Adrenal gland (tissue), 12 donors: ENCODE data around the gene RNU6-1. TPM values are rescaled to one million over a fixed set of nuclear protein-coding genes. Genes with fewer than 3 reads are reported as not detected.

Experiments used
- DNase-seq, 7 donors: peaks; one replicate each; pipeline ENCODE4 v3.0.0-alpha.2; 2019 to 2020
- H3K27ac ChIP-seq, 5 donors: fragments of 200-600 bp; sonication (generic) in 4 of 5; 1 replicate in 3 of 5; 2 replicates in 2 of 5; pipeline versions ENCODE4 v1.5.1 to v1.8.0; 2016 to 2020; ENCODE audit warnings: mild to moderate bottlenecking in 1 of 5
- H3K27me3 ChIP-seq: fragments of 200-600 bp; 2 replicates; pipeline ENCODE4 v1.8.0; 2021
- H3K36me3 ChIP-seq, 2 donors: fragments of 200-600 bp; replicated peaks in 1 of 2; 1 replicate in 1 of 2; 2 replicates in 1 of 2; pipeline versions ENCODE4 v1.5.1 to v1.8.0; 2018 to 2022
- H3K4me1 ChIP-seq, 2 donors: fragments of 200-600 bp; replicated peaks in 1 of 2; 1 replicate in 1 of 2; 2 replicates in 1 of 2; pipeline versions ENCODE4 v1.5.1 to v1.8.0; 2018 to 2021
- H3K4me3 ChIP-seq, 4 donors: fragments of 200-600 bp; sonication (generic) in 3 of 4; one replicate each; pipeline ENCODE4 v1.5.1; 2016 to 2018
- H3K9me3 ChIP-seq, 3 donors: fragments of 200-600 bp; sonication (generic) in 1 of 3; replicated peaks in 1 of 3; 1 replicate in 2 of 3; 2 replicates in 1 of 3; pipeline versions ENCODE4 v1.5.1 to v1.8.0; 2016 to 2021
- POLR2A ChIP-seq, 2 donors: fragments of 450-650 bp; IDR thresholded peaks; one replicate each; pipeline ENCODE4 v1.6.1; 2017; ENCODE audit warnings: antibody characterized with exemption in 2 of 2, mild to moderate bottlenecking in 2 of 2, moderate library complexity in 1 of 2
- WGBS, 4 donors: extraction: QIAGEN DNeasy Blood & Tissue Kit in 2 of 4; methylation state at CpG; one replicate each; pipeline versions ENCODE4 v1.1.5 to v1.1.7; 2013 to 2017; 5-methylcytosine and 5-hydroxymethylcytosine counted together
- intact Hi-C, 2 donors: fragments of 100-400 bp; cut with DNase I; formaldehyde crosslinking; loops; one replicate each; pipeline versions ENCODE4 v1.14.1 to v1.15.0; 2022 to 2023
- polyA plus RNA-seq, 3 donors: library from polyadenylated mRNA; stranded (reverse); fragments of 200-250 nt in 2 of 3; fragments of 350-450 nt in 1 of 3; fragmentation: Illumina TruSeq in 1 of 3; extraction: RNeasy Lipid Tissue Mini Kit (QIAGEN cat#74804) in 1 of 3; gene quantifications; one replicate each; pipeline ENCODE4 v1.2.3, GENCODE V29; 2013 to 2014
- total RNA-seq, 9 donors: library from RNA; depleted of rRNA in 4 of 9; stranded (reverse); fragments of >200 nt in 4 of 9; fragments of 120-200 nt in 1 of 9; fragmentation: NEBNext Ultra II Directional in 1 of 9; extraction: Animal tissue kit (Norgen Biotek cat#: 25700) in 1 of 9; gene quantifications; one replicate each; pipeline versions ENCODE4 v1.1.0 to v1.2.4, GENCODE V29; 2013 to 2023
- TF ChIP-seq, protein P1 (sequence below), 6 experiments: fragments of 450-650 bp in 4 of 6; fragments of 200-600 bp in 2 of 6; sonication (generic) in 1 of 6; IDR thresholded peaks; 1 replicate in 5 of 6; 2 replicates in 1 of 6; pipeline versions ENCODE4 v1.5.1 to v1.8.0; 2016 to 2021; ENCODE audit warnings: antibody characterized with exemption in 6 of 6, mild to moderate bottlenecking in 2 of 6, moderate library complexity in 1 of 6
- donor health status: healthy with polysubstance abuse.
- donor health status: Bipolar disorder and iron deficiency.
- donor health status: DM: yes; HTN: yes; CAD: no.
- donor health status: DM: no; HTN: no; CAD: no.
- donor health status: DM: no; HTN: no; CAD: no.
- donor health status: DM: yes; HTN: yes; CAD: no.

RNU6-1 gene
- total and polyA plus RNA-seq, 12 donors: not detected

DNA sequence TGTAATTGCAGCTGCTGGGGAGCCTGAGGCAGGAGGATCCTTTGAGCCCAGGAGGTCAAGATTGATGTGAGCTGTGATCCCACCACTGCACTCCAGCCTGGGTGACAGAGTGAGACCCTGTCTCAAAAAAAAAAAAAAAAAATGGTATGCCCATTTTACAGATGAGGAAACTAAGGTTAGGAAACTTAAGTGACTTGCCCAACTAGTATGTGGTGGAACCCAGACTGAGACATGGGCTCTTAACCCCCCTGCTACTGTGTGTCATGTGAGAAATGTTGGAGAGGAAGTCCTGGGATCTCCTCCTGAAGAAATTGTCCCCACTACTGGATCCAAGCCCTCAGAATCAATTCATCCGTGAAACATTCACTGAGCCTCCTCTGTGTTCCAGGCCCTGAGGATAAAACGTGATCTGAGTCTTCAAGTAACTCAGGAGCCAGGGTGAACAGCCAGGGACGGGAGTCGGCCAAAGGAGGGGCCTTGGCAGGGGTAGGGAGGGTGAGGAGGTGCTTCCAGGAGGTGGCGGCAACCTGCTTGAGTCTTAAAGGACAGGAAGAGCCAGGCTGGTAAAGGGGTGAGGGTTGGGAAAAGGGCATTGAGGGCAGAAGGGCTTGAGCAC is 19.6 kb upstream of the RNU6-1 start:
- Histone ChIP-seq H3K27ac (no peak overlapping the region), H3K9me3 (no peaks in the 10 kb centered on the region), H3K4me1 (peaks cover 0 to 11% of the 10 kb centered on the region in 2 donors), H3K36me3 (no peaks in the 10 kb centered on the region), H3K4me3 (no peak overlapping the region), H3K27me3 (no peaks in the 10 kb centered on the region)
- no peak for DNase-seq
- 81 to 98% (median 84%) methylated on average over 5 of the region's 5 CpGs for WGBS, 4 donors
- intact Hi-C loops: no loop called here
- TF ChIP-seq, protein P1, sequence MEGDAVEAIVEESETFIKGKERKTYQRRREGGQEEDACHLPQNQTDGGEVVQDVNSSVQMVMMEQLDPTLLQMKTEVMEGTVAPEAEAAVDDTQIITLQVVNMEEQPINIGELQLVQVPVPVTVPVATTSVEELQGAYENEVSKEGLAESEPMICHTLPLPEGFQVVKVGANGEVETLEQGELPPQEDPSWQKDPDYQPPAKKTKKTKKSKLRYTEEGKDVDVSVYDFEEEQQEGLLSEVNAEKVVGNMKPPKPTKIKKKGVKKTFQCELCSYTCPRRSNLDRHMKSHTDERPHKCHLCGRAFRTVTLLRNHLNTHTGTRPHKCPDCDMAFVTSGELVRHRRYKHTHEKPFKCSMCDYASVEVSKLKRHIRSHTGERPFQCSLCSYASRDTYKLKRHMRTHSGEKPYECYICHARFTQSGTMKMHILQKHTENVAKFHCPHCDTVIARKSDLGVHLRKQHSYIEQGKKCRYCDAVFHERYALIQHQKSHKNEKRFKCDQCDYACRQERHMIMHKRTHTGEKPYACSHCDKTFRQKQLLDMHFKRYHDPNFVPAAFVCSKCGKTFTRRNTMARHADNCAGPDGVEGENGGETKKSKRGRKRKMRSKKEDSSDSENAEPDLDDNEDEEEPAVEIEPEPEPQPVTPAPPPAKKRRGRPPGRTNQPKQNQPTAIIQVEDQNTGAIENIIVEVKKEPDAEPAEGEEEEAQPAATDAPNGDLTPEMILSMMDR (IDR thresholded peaks at IDR 0.05): no peak
- TF ChIP-seq POLR2A (IDR thresholded peaks at IDR 0.05): no peak

DNA sequence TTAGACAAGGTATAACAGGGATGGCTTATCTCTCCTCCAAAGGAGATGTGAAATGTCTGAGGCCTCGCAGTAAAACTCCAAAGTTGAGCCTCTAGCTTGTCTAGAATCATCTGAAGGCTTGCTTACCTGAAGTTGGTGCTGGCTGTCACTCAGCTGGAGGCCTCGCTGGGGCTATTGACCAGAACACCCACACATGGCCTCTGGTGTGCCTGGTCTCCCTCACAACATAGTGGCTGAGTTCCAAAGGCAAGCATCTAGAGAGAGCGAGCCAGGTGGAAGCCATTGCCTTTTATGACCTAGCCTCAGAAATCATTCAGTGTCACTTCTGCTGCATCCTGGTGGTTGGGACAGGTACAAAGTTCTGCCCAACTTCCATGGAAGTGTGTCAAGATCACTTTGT is 17.4 kb upstream of the RNU6-1 start:
- Histone ChIP-seq H3K4me1 (no peaks in the 10 kb centered on the region), H3K4me3 (no peak overlapping the region), H3K27me3 (no peaks in the 10 kb centered on the region), H3K9me3 (no peaks in the 10 kb centered on the region), H3K36me3 (no peaks in the 10 kb centered on the region), H3K27ac (no peak overlapping the region)
- intact Hi-C loops: no loop called here
- WGBS, 4 donors: 83 to 95% (median 92%) methylated on average over 3 of the region's 3 CpGs
- no peak for TF ChIP-seq POLR2A (IDR thresholded peaks at IDR 0.05)
- TF ChIP-seq, protein P1 (IDR thresholded peaks at IDR 0.05): no peak
- DNase-seq: no peak

DNA sequence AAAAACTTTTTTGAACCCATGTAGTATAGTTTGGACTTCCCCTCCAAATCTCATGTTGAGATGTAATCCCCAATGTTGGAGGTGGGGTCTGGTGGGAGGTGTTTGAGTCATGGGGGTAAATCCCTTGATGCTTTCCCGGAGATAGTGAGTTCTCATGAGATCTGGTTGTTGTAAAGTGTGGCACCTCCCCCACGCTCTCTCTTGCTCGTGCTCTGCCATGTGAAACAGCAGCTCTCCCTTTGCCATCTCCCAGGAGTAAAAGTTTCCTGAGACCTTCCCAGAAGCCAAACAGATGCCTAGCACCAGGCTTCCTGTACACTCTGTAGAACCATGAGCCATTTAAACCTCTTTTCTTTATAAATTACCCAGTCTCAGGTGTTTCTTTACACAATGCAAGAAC is 16.0 kb upstream of the RNU6-1 start:
- H3K9me3 ChIP-seq: no peaks in the 10 kb centered on the region
- TF ChIP-seq, protein P1 (IDR thresholded peaks at IDR 0.05): no peak
- TF ChIP-seq POLR2A (IDR thresholded peaks at IDR 0.05): no peak
- H3K27me3 ChIP-seq: no peaks in the 10 kb centered on the region
- H3K4me1 ChIP-seq: peaks cover 0 to 5% of the 10 kb centered on the region in 2 donors
- 72 to 90% (median 81%) methylated on average over 3 of the region's 3 CpGs for WGBS, 4 donors
- H3K36me3 ChIP-seq: no peaks in the 10 kb centered on the region
- H3K4me3 ChIP-seq: no peak overlapping the region
- DNase-seq: no peak
- H3K27ac ChIP-seq: no peak overlapping the region
- intact Hi-C loops: no loop called here

DNA sequence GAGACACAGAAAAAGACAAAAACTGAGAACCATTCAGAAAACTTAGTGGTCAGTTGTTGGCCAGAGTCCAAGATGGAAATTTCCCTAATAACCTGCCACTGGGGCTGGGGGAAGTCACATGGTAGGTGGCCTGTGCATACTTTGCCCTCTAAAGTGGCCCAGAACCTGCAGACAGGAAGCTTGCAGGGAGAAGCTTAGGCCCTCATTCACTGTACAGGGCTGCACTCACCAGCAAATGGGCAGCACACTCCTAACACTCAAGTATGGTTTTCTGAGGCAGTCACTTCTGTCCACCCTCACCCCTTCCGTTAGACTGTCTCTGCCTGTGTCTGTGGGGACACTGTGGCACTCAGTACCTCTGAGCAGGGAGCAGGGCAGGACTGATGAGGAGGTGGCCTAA is 14.5 kb upstream of the RNU6-1 start:
- no peaks in the 10 kb centered on the region for H3K36me3 ChIP-seq
- WGBS, 4 donors: 76 to 88% (median 87%) methylated on average over 1 of the region's 1 CpG
- H3K27ac ChIP-seq: no peak overlapping the region
- no peaks in the 10 kb centered on the region for H3K27me3 ChIP-seq
- intact Hi-C loops: no loop called here
- H3K4me1 ChIP-seq: peaks cover 0 to 11% of the 10 kb centered on the region in 2 donors
- TF ChIP-seq, protein P1 (IDR thresholded peaks at IDR 0.05): no peak
- no peak for TF ChIP-seq POLR2A (IDR thresholded peaks at IDR 0.05)
- no peaks in the 10 kb centered on the region for H3K9me3 ChIP-seq
- no peak overlapping the region for H3K4me3 ChIP-seq
- no peak for DNase-seq
